Gastroesophageal sphincter (tissue), 4 donors: ENCODE measurements around the gene KAZN. TPM values are rescaled to one million over a fixed set of nuclear protein-coding genes. Genes with fewer than 3 reads are reported as not detected.

Experiments
- ATAC-seq: fragments of 150-250 bp; one replicate; pipeline ENCODE4 v1.9.1; 2016; ENCODE audit warnings: mild to moderate bottlenecking, moderate library complexity
- H3K27ac ChIP-seq, 4 donors: fragments of 200-600 bp; sonication (generic) in 3 of 4; 1 replicate in 3 of 4; 2 replicates in 1 of 4; pipeline ENCODE4 v1.5.1; 2016 to 2019
- H3K27me3 ChIP-seq: fragments of 200-600 bp; sonication (generic); one replicate; pipeline ENCODE4 v1.5.1; 2019
- H3K36me3 ChIP-seq, 2 donors: fragments of 200-600 bp; sonication (generic); one replicate each; pipeline ENCODE4 v1.5.1; 2019; ENCODE audit warnings: control low read depth in 1 of 2
- H3K4me1 ChIP-seq, 3 donors: fragments of 200-600 bp; sonication (generic); 1 replicate in 2 of 3; 2 replicates in 1 of 3; pipeline ENCODE4 v1.5.1; 2016 to 2019; ENCODE audit warnings: control low read depth in 2 of 3
- H3K4me3 ChIP-seq, 2 donors: fragments of 200-600 bp; sonication (generic); one replicate each; pipeline ENCODE4 v1.5.1; 2019; ENCODE audit warnings: mild to moderate bottlenecking in 1 of 2, moderate library complexity in 1 of 2
- H3K9me3 ChIP-seq, 3 donors: fragments of 200-600 bp; sonication (generic); one replicate each; pipeline ENCODE4 v1.5.1; 2017 to 2019; ENCODE audit warnings: control low read depth in 2 of 3
- CTCF ChIP-seq, 4 experiments: fragments of 200-600 bp in 2 of 4; fragments of 450-650 bp in 2 of 4; sonication (generic) in 1 of 4; IDR thresholded peaks; one replicate each; pipeline ENCODE4 v1.5.1; 2017 to 2019; ENCODE audit warnings: antibody characterized with exemption in 4 of 4, mild to moderate bottlenecking in 2 of 4, moderate library complexity in 2 of 4
- EP300 ChIP-seq: sonication (generic); formaldehyde crosslinking; IDR thresholded peaks from one replicate; pipeline ENCODE4 v1.6.1; 2017; ENCODE audit warnings: antibody characterized with exemption, mild to moderate bottlenecking
- POLR2A ChIP-seq, 2 donors: fragments of 450-650 bp; IDR thresholded peaks; one replicate each; pipeline ENCODE4 v1.6.1; 2017; ENCODE audit warnings: antibody characterized with exemption in 2 of 2, mild to moderate bottlenecking in 2 of 2, moderate library complexity in 1 of 2
- POLR2AphosphoS5 ChIP-seq: sonication (generic); formaldehyde crosslinking; IDR thresholded peaks from one replicate; pipeline ENCODE4 v1.6.1; 2017; ENCODE audit warnings: antibody characterized with exemption
- WGBS, 2 donors: methylation state at CpG; one replicate each; pipeline ENCODE4 v1.1.5; 2018; ENCODE audit warnings: low coverage in 1 of 2; 5-methylcytosine and 5-hydroxymethylcytosine counted together
- total RNA-seq, 4 donors: library from RNA; depleted of rRNA; stranded (reverse); fragments of >200 nt; gene quantifications; one replicate each; pipeline ENCODE4 v1.1.0, GENCODE V29; 2016

Gene KAZN
- total RNA-seq, 4 donors from 2014 or later, result 6.5 to 16.6 (median 11.5) TPM

- Histone ChIP-seq H3K36me3 (no peaks in the 10 kb centered on the region), H3K27ac (no peak overlapping the region), H3K9me3 (no peaks in the 10 kb centered on the region), H3K4me3 (no peak overlapping the region), H3K27me3 (no peaks in the 10 kb centered on the region), H3K4me1 (peaks cover 0 to 12% (median 2%) of the 10 kb centered on the region in 3 donors)
- ATAC-seq, result no peak
- no peak for TF ChIP-seq POLR2AphosphoS5
- no peak for TF ChIP-seq POLR2A (IDR thresholded peaks at IDR 0.05)
- no peak for TF ChIP-seq CTCF (IDR thresholded peaks at IDR 0.05)
- TF ChIP-seq EP300, result no peak
- 79 to 87% methylated on average over 3 to 4 of the region's 11 CpGs for WGBS, 2 donors
Measured at GRCh38 chr1:14937288-14937949, 338.9 kb downstream of the KAZN start.

DNA sequence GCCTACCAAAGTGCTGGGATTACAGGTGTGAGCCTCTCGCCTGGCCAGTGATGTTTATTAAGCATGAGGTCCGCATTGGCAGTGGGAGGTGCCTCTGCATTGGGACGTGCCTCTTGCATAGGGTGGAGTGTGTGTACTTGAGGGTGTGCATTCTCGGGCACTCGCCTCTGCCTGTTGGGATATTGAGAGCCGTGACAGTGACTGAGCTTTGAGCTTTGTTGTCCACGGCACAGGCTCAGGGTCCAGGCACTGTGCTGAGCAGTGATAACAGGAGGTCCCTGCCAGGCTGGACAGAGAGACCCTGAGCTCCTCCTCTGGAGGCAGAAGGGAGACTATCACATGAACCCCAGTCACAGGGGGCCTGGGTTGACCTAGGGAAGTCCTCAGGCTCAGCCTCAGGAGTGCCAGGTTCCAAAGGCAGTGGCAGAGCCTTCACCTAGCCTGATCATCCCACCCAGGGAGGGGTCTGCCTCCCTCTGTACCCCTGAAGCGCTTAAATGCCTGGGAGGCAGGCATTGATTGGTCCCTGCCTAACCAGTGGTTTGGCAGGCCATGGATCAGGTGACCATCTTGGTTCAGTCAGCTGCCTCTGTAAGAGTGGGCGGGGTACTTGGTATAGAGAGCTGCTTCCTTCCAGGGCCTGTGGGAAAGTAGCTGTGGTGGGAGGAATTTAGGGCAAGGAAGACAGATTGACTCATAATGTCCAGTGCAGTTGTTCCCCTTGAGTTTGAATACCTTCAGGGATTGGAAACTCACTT is 341.2 kb downstream of the KAZN start:
- Histone ChIP-seq H3K27me3 (no peaks in the 10 kb centered on the region), H3K9me3 (no peaks in the 10 kb centered on the region), H3K27ac (no peak overlapping the region), H3K4me3 (no peak overlapping the region), H3K36me3 (no peaks in the 10 kb centered on the region), H3K4me1 (peaks cover under 1 to 29% (median 25%) of the 10 kb centered on the region in 3 donors)
- 96% methylated on average over 3 of the region's 9 CpGs; no CpG with 5 or more reads in 1 of the 2 donors for WGBS, 2 donors
- no peak for TF ChIP-seq POLR2A (IDR thresholded peaks at IDR 0.05)
- no peak for TF ChIP-seq EP300
- no peak for TF ChIP-seq POLR2AphosphoS5
- TF ChIP-seq CTCF (IDR thresholded peaks at IDR 0.05), result no peak
- ATAC-seq, result no peak

GRCh38 chr1:14940285-14940870 is 341.9 kb downstream of the KAZN start:
- H3K9me3 ChIP-seq, result no peaks in the 10 kb centered on the region
- H3K4me1 ChIP-seq, result peaks cover 2 to 36% (median 32%) of the 10 kb centered on the region in 3 donors
- no peaks in the 10 kb centered on the region for H3K27me3 ChIP-seq
- TF ChIP-seq POLR2AphosphoS5 (no peak), EP300 (no peak), CTCF (IDR thresholded peaks at IDR 0.05) (no peak), POLR2A (IDR thresholded peaks at IDR 0.05) (no peak)
- ATAC-seq, result no peak
- 81 to 100% methylated on average over 1 to 2 of the region's 7 CpGs for WGBS, 2 donors
- H3K27ac ChIP-seq, result peak overlapping the region in 1 of 4 donors; percentile 9
- no peak overlapping the region for H3K4me3 ChIP-seq
- H3K36me3 ChIP-seq, result no peaks in the 10 kb centered on the region

- Histone ChIP-seq H3K27me3 (no peaks in the 10 kb centered on the region), H3K27ac (no peak overlapping the region), H3K4me3 (no peak overlapping the region), H3K9me3 (no peaks in the 10 kb centered on the region), H3K4me1 (peaks cover 2 to 48% (median 47%) of the 10 kb centered on the region in 3 donors), H3K36me3 (no peaks in the 10 kb centered on the region)
- 65% methylated on average over 8 of the region's 9 CpGs; no CpG with 5 or more reads in 1 of the 2 donors for WGBS, 2 donors
- no peak for ATAC-seq
- TF ChIP-seq EP300 (no peak), CTCF (IDR thresholded peaks at IDR 0.05) (no peak), POLR2A (IDR thresholded peaks at IDR 0.05) (no peak), POLR2AphosphoS5 (no peak)
Measured at GRCh38 chr1:14941864-14942263, 343.4 kb downstream of the KAZN start.
